ENCODE results near the gene TADA2A. TPM values are rescaled to one million over a fixed set of nuclear protein-coding genes. Genes with fewer than 3 reads are reported as not detected.

Gene TADA2A
- total and polyA plus RNA-seq, 7 experiments from 2014 or later, result 7.4 to 41.3 (median 19.4) TPM

DNA sequence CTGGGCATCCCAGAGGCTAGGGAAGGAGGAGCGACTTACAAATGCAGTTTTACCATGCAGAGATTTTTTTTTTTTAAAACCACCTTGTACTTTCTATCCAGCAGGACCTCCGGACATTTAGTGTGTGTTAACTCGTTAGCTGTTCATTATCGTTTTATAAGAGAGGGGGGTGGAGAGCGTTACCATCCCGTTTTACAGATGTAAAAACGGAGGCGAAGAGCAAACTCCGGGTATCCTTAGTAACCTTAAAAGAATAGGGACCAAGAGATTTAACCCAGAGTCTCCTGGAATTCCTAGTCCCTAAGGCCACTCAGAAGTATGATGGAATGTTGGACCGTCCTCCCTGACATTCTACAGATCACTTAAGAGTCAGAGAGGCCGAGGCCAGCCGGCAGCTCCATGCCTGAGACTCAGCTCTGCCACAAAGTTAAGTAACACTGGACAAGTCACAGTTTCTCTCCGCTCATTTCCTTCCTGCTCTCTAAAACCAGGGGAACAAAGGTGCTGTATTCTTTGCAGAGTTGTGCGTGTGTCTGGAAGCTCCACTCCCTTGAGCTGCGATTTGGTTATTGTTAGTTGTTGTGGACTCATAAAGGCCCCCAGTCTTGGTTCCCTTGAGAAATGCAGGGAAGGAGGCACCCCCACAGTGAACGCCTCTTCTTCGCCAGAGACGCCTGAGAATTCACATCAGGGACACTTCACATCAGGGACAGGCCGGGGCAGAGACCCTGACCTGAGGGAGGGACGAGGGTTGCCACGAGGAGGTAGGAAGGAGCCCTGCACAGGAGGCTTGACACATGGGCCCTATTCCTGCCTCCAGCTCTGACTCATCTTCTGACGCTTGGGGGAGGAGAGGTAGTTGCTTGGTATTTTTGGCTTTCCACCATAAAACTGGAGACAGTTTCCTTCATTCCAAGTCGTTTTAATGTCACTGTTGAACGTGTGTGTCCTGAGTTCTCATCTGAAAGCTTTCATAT lies 84.2 kb downstream of the TADA2A start:
- intact Hi-C loops (cut with micrococcal nuclease), result loop anchor here (1.0 to 5.0 kb wide), 4 partner anchors 16 to 134 kb away; partner anchors contain the start of genes ACACA (in 1 of the 2), SYNRG (in 1 of the 2) and TADA2A (in 1 of the 2)
- Mint-ChIP-seq H3K4me3 (peak overlapping the region; percentile 88 to 98 (median 94)), H3K4me1 (peaks cover 20 to 39% (median 27%) of the 10 kb centered on the region in 7 donors), H3K27me3 (peaks cover 0 to 3% (median 0%) of the 10 kb centered on the region in 5 donors), H3K36me3 (no peaks in the 10 kb centered on the region), H3K27ac (peak overlapping the region; percentile 74 to 92 (median 85)), H3K9me3 (peaks cover 0 to 2% (median 0%) of the 10 kb centered on the region in 11 donors)
- no peaks in the 10 kb centered on the region for H3K9me3 ChIP-seq (ENCODE audit: control insufficient read depth in 2 of 3, low read length in 3 of 3)
- peak overlapping the region; percentile 58 for H3K4me3 ChIP-seq (ENCODE audit: low read length)
- H3K4me1 ChIP-seq (ENCODE audit: control insufficient read depth in 2 of 2, insufficient read depth in 2 of 2, low read length in 2 of 2), result peaks cover 19 to 20% of the 10 kb centered on the region in 2 donors
- POLR2A ChIA-PET, result interaction anchor here (0.8 to 1.4 kb wide), 3 partner anchors 29 to 118 kb away, joined by 3 to 4 read pairs (median 3); partner anchors contain the start of gene SYNRG
- H3K27ac ChIP-seq (ENCODE audit: low read depth, low read length), result peak overlapping the region; percentile 66
- ATAC-seq (no peak), DNase-seq (peak in 1 of 9 donors; percentile 32)
- no peaks in the 10 kb centered on the region for H3K27me3 ChIP-seq (ENCODE audit: control insufficient read depth in 2 of 2, insufficient read depth in 2 of 2, low read length in 2 of 2)
- no peaks in the 10 kb centered on the region for H3K36me3 ChIP-seq (ENCODE audit: control insufficient read depth in 2 of 3, insufficient read depth in 3 of 3, low read length in 3 of 3)
- CTCF ChIA-PET, result interaction anchor here (1.3 kb wide), 1 partner anchor 14 kb away, joined by 4 read pairs; no protein-coding TSS in a partner anchor

DNA sequence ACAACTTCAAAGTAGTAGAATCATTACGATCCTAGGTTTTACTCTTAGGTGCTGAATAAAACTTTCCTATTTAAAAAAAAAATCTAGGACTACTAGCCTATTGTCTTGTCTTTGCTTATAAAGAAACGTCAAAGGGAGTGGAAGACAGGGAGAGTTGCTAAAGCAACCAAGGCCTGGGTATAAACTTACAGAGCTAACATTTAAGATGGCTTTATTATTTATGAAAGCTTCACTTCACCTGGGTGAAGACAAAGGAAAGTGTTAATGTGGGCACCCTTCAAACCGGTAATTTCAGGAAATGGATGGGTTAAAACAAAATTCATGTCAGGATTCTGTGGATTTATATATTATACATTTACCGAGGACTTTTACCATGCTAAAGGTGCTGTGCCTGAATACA lies 85.5 kb downstream of the TADA2A start:
- no peaks in the 10 kb centered on the region for H3K27me3 Mint-ChIP-seq
- peaks cover 19 to 20% of the 10 kb centered on the region in 2 donors for H3K4me1 ChIP-seq (ENCODE audit: control insufficient read depth in 2 of 2, insufficient read depth in 2 of 2, low read length in 2 of 2)
- H3K4me1 Mint-ChIP-seq, result peaks cover 20 to 39% (median 27%) of the 10 kb centered on the region in 7 donors
- peaks cover 0 to 2% (median 0%) of the 10 kb centered on the region in 11 donors for H3K9me3 Mint-ChIP-seq
- H3K4me3 ChIP-seq (ENCODE audit: low read length), result no peak overlapping the region
- ATAC-seq, result no peak
- H3K4me3 Mint-ChIP-seq, result no peak overlapping the region
- no peaks in the 10 kb centered on the region for H3K27me3 ChIP-seq (ENCODE audit: control insufficient read depth in 2 of 2, insufficient read depth in 2 of 2, low read length in 2 of 2)
- ChIA-PET POLR2A (interaction anchor here (1.2 to 1.4 kb wide), 2 partner anchors 28 to 117 kb away, joined by 3 read pairs; partner anchors contain the start of gene SYNRG), CTCF (interaction anchor here (1.3 kb wide), 1 partner anchor 13 kb away, joined by 4 read pairs; no protein-coding TSS in a partner anchor)
- no peaks in the 10 kb centered on the region for H3K9me3 ChIP-seq (ENCODE audit: control insufficient read depth in 2 of 3, low read length in 3 of 3)
- no peak for DNase-seq
- H3K36me3 Mint-ChIP-seq, result no peaks in the 10 kb centered on the region
- H3K27ac ChIP-seq (ENCODE audit: low read depth, low read length), result no peak overlapping the region
- no peaks in the 10 kb centered on the region for H3K36me3 ChIP-seq (ENCODE audit: control insufficient read depth in 2 of 3, insufficient read depth in 3 of 3, low read length in 3 of 3)
- H3K27ac Mint-ChIP-seq, result peak overlapping the region in 2 of 9 donors; percentile 6 to 34
- intact Hi-C loops (cut with micrococcal nuclease), result loop anchor here (5.0 kb wide), 2 partner anchors 115 to 135 kb away; partner anchors contain the start of gene SYNRG (in 1 of the 2)

DNA sequence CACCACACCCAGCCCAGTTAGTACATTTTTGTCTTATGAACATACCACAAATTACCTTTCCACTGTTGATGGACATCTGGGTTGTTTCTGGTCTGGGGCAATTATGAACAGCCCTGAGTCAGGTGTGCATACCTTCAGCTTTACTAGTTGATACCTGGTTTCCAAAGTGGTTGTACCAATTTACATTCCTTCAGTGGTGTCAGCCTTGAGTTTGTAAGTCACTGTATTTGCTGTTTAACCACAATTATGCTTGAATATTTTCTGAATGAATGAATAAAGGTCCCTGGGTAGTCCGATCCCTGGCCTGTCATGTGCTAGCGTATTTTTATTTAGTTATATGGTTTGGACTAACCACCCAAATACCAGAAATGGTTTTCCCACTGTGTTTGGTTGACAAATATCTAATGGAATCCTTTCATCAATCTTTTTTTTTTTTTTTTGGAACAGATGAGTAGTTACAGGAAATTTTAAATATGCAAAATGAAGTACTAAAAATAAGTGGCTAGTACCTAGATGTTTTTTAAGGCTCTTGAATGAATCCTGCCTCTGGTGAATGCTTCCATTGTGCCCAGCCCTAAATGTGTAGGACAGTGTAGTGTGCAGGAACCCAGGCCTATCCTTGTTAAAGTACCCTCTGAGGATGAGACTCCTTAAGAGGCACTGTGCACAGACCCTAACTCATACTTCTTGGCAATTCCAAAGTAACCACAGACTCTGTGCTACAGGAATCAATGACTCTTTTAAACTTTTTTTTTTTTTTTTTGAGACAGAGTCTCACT lies 86.8 kb downstream of the TADA2A start:
- Histone ChIP-seq H3K27ac (ENCODE audit: low read depth, low read length) (no peak overlapping the region), H3K27me3 (ENCODE audit: control insufficient read depth in 2 of 2, insufficient read depth in 2 of 2, low read length in 2 of 2) (no peaks in the 10 kb centered on the region), H3K36me3 (ENCODE audit: control insufficient read depth in 2 of 3, insufficient read depth in 3 of 3, low read length in 3 of 3) (no peaks in the 10 kb centered on the region), H3K4me1 (ENCODE audit: control insufficient read depth in 2 of 2, insufficient read depth in 2 of 2, low read length in 2 of 2) (peaks cover 14 to 15% of the 10 kb centered on the region in 2 donors), H3K4me3 (ENCODE audit: low read length) (no peak overlapping the region), H3K9me3 (ENCODE audit: control insufficient read depth in 2 of 3, low read length in 3 of 3) (no peaks in the 10 kb centered on the region)
- H3K27ac Mint-ChIP-seq, result peak overlapping the region in 1 of 9 donors; percentile 13
- CTCF ChIA-PET, result interaction anchor here (0.5 kb wide), 1 partner anchor 66 kb away, joined by 4 read pairs; no protein-coding TSS in a partner anchor
- H3K4me3 Mint-ChIP-seq, result peak overlapping the region in 1 of 10 donors; percentile 25
- no peaks in the 10 kb centered on the region for H3K27me3 Mint-ChIP-seq
- intact Hi-C loops (cut with micrococcal nuclease), result loop anchor here (5.0 kb wide), 2 partner anchors 114 to 136 kb away; partner anchors contain the start of gene SYNRG (in 1 of the 2)
- H3K4me1 Mint-ChIP-seq, result peaks cover 15 to 34% (median 22%) of the 10 kb centered on the region in 7 donors
- no peaks in the 10 kb centered on the region for H3K36me3 Mint-ChIP-seq
- POLR2A ChIA-PET, result no interaction called here
- no peak for DNase-seq
- peaks cover 0 to 2% (median 0%) of the 10 kb centered on the region in 11 donors for H3K9me3 Mint-ChIP-seq
- ATAC-seq, result no peak

DNA sequence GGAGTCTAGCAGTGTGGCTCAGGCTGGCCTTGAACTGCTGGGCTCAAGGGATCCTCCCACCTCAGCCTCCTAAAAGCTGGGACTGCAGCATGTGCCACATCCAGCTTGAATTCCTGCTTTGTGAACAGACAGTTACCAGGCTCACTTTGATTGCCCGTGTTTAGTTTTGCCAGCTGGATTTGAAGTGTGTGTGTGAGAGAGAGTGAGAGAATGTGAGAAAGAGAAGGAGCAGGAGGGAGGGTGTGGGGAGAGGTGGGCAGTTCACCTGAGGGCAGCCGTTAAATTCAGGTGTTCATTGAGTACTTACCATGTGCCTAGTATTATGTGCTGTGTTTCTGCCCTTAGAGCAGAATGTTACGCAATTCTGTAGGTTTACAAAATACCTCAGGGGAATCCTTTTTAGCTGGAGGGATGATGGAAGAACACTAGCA lies 87.7 kb downstream of the TADA2A start:
- H3K4me3 Mint-ChIP-seq, result no peak overlapping the region
- H3K4me1 Mint-ChIP-seq, result peaks cover 13 to 24% (median 16%) of the 10 kb centered on the region in 7 donors
- no peaks in the 10 kb centered on the region for H3K27me3 Mint-ChIP-seq
- Histone ChIP-seq H3K4me3 (ENCODE audit: low read length) (no peak overlapping the region), H3K36me3 (ENCODE audit: control insufficient read depth in 2 of 3, insufficient read depth in 3 of 3, low read length in 3 of 3) (no peaks in the 10 kb centered on the region), H3K27ac (ENCODE audit: low read depth, low read length) (no peak overlapping the region), H3K27me3 (ENCODE audit: control insufficient read depth in 2 of 2, insufficient read depth in 2 of 2, low read length in 2 of 2) (no peaks in the 10 kb centered on the region), H3K9me3 (ENCODE audit: control insufficient read depth in 2 of 3, low read length in 3 of 3) (no peaks in the 10 kb centered on the region), H3K4me1 (ENCODE audit: control insufficient read depth in 2 of 2, insufficient read depth in 2 of 2, low read length in 2 of 2) (peaks cover 9 to 11% of the 10 kb centered on the region in 2 donors)
- H3K36me3 Mint-ChIP-seq, result no peaks in the 10 kb centered on the region
- ChIA-PET POLR2A (no interaction called here), CTCF (interaction anchor here (0.5 kb wide), 1 partner anchor 67 kb away, joined by 4 read pairs; no protein-coding TSS in a partner anchor)
- H3K9me3 Mint-ChIP-seq, result peaks cover 0 to 2% (median 0%) of the 10 kb centered on the region in 11 donors
- H3K27ac Mint-ChIP-seq, result peak overlapping the region in 1 of 9 donors; percentile 18
- DNase-seq (no peak), ATAC-seq (no peak)
- intact Hi-C loops (cut with micrococcal nuclease), result loop anchor here (5.0 kb wide), 2 partner anchors 113 to 137 kb away; partner anchors contain the start of gene SYNRG (in 1 of the 2)

DNA sequence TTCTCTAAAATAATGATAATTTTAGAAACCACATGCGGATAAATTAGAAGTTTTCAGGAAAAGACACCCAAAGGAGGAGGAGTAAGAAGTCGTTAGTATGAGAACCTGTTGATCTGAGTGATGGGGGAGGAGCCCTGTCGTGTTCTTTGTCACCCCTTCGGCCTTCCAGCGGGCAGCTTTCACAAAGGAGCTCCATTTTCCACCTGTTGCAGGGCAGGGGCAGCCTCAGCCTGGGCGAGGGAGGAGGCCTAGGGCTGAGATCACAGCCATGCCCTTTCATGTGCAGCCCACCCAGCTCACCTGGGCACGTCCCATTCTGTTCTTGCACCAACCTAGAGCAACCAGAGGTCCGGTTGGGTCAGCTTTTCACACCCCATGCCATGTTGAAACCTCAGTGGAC lies 88.3 kb downstream of the TADA2A start:
- no peak overlapping the region for H3K27ac ChIP-seq (ENCODE audit: low read depth, low read length)
- H3K36me3 ChIP-seq (ENCODE audit: control insufficient read depth in 2 of 3, insufficient read depth in 3 of 3, low read length in 3 of 3), result no peaks in the 10 kb centered on the region
- ATAC-seq (no peak), DNase-seq (no peak)
- Mint-ChIP-seq H3K4me3 (no peak overlapping the region), H3K4me1 (peaks cover 13 to 24% (median 16%) of the 10 kb centered on the region in 7 donors), H3K27ac (no peak overlapping the region), H3K36me3 (no peaks in the 10 kb centered on the region), H3K9me3 (peaks cover 0 to 2% (median 0%) of the 10 kb centered on the region in 11 donors), H3K27me3 (no peaks in the 10 kb centered on the region)
- CTCF ChIA-PET, result interaction anchor here (0.6 kb wide), 1 partner anchor 31 kb away, joined by 3 read pairs; no protein-coding TSS in a partner anchor
- H3K4me3 ChIP-seq (ENCODE audit: low read length), result no peak overlapping the region
- no peaks in the 10 kb centered on the region for H3K27me3 ChIP-seq (ENCODE audit: control insufficient read depth in 2 of 2, insufficient read depth in 2 of 2, low read length in 2 of 2)
- intact Hi-C loops (cut with micrococcal nuclease), result loop anchor here (5.0 kb wide), 2 partner anchors 112 to 138 kb away; partner anchors contain the start of gene SYNRG (in 1 of the 2)
- no peaks in the 10 kb centered on the region for H3K9me3 ChIP-seq (ENCODE audit: control insufficient read depth in 2 of 3, low read length in 3 of 3)
- POLR2A ChIA-PET, result no interaction called here
- H3K4me1 ChIP-seq (ENCODE audit: control insufficient read depth in 2 of 2, insufficient read depth in 2 of 2, low read length in 2 of 2), result peaks cover 9 to 11% of the 10 kb centered on the region in 2 donors

DNA sequence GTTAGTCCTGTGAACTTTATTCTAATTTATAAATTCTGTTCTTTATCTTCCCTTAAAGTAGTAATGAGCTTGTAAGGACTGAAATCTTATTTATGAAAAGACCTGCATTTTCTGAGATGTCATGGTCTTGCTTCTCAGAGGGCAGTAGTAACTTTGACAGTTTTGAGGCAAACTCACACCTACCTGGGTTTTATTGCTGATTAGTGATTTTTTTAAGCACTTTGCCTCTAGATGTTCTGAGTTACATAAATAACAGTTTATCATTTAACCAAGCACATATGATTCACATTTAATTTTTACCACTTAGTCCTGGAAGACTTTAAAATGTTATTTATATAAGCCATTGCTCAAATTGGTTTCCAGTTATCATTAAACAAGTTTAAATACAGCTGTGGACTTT lies 93.7 kb downstream of the TADA2A start:
- H3K27me3 Mint-ChIP-seq, result no peaks in the 10 kb centered on the region
- no peak overlapping the region for H3K4me3 ChIP-seq (ENCODE audit: low read length)
- ATAC-seq, result no peak
- no peak overlapping the region for H3K27ac Mint-ChIP-seq
- H3K4me3 Mint-ChIP-seq, result no peak overlapping the region
- intact Hi-C loops (cut with micrococcal nuclease), result no loop called here
- ChIA-PET POLR2A (no interaction called here), CTCF (interaction anchor here (0.7 kb wide), 1 partner anchor 1782 kb away, joined by 3 read pairs; no protein-coding TSS in a partner anchor)
- H3K9me3 ChIP-seq (ENCODE audit: control insufficient read depth in 2 of 3, low read length in 3 of 3), result no peaks in the 10 kb centered on the region
- no peak for DNase-seq
- H3K4me1 ChIP-seq (ENCODE audit: control insufficient read depth in 2 of 2, insufficient read depth in 2 of 2, low read length in 2 of 2), result no peaks in the 10 kb centered on the region
- H3K27ac ChIP-seq (ENCODE audit: low read depth, low read length), result no peak overlapping the region
- no peaks in the 10 kb centered on the region for H3K36me3 Mint-ChIP-seq
- no peaks in the 10 kb centered on the region for H3K27me3 ChIP-seq (ENCODE audit: control insufficient read depth in 2 of 2, insufficient read depth in 2 of 2, low read length in 2 of 2)
- peaks cover 0 to 5% (median 0%) of the 10 kb centered on the region in 7 donors for H3K4me1 Mint-ChIP-seq
- H3K36me3 ChIP-seq (ENCODE audit: control insufficient read depth in 2 of 3, insufficient read depth in 3 of 3, low read length in 3 of 3), result no peaks in the 10 kb centered on the region
- H3K9me3 Mint-ChIP-seq, result no peaks in the 10 kb centered on the region
